Stimulated activated CD8-positive, alpha-beta memory T cell treated with anti-CD3 and anti-CD28 coated beads, Interleukin-12 subunit alpha, Interleukin-12 subunit beta, amount 100 ng/mL, for 24 hours (primary cell): Measurements from ENCODE around the gene DPP8.
"Not testable (repeated sequence)": the region's sequence is repeated elsewhere in the genome, so short reads cannot be mapped to it uniquely, and the experiment has no call there.

Source experiments
- DNase-seq: peaks from one replicate; pipeline ENCODE4 v3.0.0-alpha.2; 2020; ENCODE audit errors: extremely low read depth

The DPP8 gene

DNA sequence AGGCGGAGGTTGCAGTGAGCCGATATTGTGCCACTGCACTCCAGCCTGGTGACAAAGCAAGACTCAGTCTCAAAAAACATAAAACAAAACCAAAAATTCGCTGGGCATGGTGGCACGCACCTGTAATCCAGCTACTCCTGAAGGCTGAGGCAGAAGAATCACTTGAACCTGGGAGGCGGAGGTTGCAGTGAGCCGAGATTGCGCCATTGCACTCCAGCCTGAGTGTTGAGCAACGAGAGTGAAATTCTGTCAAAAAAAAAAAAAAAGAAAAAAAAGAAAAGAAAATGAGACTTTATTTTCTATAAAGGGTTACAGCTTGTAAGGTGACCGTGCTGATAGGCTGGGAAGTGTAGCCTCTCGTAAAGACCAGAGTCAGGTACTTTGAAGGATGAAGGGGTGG lies 6.7 kb upstream of the DPP8 start:
- no peak for DNase-seq

DNA sequence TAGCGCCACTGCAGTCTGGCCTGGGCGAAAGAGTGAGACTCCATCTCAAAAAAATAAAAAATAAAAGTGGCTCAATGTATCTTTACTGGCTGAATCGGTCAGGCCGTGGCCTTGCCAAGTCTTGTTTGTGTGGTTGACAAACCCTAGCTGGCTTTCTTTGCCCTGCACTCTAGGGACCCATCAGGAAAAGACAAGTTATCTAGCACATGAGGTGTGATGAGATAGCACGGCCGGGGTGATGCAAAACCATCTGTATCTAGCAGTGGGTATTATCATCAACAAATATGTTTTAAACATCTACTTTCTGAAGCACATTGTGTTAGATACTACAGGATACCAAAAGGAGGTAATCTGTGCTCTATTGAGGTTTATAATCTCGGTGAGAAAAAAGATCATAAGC lies 3.9 kb upstream of the DPP8 start:
- no peak for DNase-seq

DNA sequence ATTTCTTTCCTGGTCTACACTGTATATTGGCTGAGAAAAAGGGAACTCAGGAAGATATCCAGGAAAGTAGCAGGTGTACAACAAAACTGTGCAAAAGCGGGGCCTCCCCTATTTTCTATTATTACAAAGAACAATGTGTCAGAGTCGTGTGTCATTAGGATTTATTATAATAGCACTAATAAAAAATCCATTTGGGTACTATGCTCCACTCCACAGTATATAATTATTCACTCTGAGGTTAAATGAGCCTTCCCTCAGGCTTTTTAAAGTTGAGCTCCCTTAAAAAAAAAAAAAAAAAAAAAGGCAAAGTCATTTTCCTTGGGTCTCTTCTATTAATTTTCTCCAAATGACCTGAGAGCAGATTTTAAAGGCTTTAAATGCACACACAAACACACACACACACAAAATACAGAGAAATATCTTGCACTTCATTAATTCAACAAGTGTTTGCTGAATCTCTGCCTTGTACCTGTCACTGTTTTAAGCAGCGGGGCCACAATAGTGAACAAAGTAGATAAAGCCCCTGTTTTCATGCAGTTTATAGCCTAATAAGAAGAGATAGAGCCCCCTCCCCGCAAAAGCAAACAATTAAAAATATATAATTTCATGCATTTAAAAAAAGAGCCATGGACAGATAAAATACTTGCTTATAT lies 1.3 kb upstream of the DPP8 start:
- no peak for DNase-seq

DNA sequence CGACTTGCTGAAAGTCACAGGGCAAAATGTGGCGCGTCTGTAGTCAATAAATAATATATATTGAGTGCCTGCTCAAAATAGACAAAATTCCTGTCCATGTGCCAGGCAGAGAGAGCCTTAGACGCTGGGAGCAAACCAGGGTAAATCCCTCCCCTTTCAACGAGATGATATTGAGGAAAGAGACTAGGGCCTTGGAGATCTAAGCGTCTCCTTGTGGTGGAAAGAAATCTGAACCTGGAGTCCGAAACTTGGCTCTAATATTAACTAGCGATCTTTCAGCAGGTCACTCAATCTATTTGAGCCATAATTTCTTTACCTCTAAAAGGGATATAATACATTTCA lies 348 bp upstream of the DPP8 start:
- no peak for DNase-seq

DNA sequence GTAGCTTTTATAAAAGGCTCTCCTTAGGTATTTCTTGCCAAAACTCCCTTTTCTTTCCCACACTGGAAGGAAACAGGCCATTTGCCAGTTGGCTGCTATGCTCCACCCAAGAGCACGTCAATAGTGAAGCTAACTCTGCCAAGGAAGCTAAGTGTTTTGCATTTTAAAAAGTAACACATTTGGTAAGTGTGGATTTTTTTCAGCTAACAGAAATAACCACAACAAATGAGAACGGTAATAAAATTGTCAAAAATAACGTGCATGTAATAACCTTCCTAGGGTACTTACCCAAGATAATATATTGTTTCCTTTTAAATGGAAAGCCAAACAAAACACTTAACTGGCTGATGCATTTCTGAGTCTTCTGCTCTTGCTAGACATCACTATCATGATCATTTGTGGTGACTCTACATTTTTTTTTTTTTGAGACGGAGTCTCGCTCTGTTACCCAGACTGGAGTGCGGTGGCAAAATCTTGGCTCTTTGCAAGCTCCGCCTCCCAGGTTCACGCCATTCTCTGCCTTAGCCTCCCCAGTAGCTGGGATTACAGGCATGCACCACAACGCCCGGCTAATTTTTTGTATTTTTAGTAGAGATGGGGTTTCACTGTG lies 4.6 kb downstream of the DPP8 start:
- no peak for DNase-seq

DNA sequence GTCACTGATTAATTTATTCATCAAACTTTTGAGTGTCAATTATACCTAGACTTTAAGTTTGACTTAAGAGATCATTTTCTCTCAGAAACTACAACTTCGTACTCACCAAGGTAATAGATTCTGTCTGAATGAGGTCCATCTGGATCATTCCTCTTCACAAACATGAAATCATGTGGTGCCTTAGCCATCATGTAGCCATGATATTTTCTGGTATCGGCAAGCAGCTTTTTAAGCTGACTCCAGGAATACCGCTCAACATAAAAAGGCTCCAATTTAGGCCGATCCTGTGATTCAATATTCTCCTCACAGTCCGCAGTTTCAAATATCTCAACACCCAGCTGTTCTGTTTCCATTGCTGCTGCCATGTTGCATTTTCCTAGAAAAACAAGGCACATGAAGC lies 5.3 kb downstream of the DPP8 start:
- no peak for DNase-seq

DNA sequence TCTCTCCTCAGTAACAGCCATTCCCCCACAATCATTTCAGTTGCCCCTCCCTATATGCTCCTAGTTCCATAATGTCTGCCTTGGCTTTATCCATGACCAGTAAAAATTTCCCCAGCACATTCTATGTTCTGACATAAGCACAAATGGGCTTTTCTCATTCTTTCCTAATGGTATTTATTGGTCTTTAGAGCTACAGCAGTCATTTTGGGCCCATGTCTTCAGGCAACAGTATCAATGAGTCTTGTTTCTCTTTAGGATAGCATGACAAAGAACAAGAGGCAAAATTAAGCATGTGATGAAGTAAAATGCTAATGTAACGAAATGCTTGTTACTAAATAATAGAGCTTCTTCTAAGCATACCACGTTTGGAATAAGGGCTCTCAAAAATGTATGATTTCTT lies 8.2 kb downstream of the DPP8 start:
- DNase-seq = no peak

DNA sequence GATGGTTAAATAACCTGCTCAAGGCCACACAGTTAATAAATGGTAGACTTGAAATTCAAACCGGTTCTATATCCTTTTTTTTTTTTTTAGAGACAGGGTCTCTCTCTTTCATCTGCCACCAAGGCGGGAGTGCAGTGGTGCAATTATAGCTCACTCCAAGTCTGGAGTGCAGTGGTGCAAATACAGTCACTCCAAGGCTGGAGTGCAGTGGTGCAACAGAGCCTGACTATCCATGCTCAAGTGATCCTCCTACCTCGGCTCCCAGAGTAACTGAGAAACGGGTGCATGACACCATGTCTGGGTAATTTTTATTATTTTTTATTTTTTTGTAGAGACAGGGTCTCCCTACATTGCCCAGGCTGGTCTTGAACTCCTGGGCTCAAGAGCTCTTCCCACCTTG lies 23.4 kb downstream of the DPP8 start:
- no peak for DNase-seq

DNA sequence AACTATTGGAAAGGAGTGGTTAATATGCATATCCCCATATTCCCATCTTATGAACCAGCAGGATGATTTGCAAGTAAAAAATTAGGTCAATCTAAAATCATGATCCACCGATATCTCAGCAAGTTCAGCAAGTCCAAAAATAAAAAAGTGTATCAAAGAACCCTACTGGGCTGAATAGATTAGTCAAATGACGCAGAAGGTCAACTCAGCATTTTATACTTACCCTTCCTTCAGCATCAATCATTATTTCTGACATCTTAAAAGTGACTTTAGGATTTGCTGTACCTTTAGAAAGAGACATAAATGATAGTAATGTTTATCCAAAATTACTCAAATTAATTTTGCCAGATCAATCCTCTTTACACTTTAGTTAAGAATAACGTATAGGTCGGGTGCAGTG lies 32.6 kb downstream of the DPP8 start:
- no peak for DNase-seq

DNA sequence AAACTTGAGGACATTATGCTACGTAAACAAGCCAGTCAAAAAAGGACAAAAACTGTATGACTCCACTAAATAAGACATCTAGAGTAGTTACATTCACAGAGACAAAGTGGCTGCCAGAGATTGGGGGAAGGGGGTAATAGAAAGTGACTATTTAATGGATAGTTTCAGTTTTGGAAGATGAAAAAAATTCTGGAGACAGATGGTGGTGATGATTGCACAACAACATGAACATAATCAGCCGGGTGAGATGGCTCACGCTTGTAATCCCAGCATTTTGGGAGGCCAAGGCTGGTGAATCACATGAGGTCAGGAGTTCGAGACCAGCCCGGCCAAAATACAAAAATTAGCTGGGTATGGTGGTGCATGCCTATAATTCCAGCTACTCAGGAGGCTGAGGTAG lies 40.6 kb downstream of the DPP8 start:
- no peak for DNase-seq

DNA sequence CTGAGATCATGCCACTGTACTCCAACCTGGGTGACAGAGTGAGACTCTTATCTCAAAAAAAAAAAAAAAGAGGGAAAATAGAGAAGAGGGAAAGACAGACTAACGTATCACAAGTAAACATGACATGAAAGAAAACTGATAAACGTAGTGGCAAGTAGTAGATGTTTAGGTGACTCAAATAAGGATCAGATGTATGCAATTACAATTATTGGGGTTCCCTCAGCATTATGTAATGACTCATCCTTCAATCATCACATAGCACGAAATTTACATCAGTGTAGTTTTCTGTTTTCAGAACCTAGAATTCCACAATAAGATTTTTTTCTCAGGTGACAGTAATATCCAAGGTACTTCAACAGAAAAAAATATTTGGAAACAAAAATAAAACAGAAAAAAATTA lies 46.6 kb downstream of the DPP8 start:
- no peak for DNase-seq

DNA sequence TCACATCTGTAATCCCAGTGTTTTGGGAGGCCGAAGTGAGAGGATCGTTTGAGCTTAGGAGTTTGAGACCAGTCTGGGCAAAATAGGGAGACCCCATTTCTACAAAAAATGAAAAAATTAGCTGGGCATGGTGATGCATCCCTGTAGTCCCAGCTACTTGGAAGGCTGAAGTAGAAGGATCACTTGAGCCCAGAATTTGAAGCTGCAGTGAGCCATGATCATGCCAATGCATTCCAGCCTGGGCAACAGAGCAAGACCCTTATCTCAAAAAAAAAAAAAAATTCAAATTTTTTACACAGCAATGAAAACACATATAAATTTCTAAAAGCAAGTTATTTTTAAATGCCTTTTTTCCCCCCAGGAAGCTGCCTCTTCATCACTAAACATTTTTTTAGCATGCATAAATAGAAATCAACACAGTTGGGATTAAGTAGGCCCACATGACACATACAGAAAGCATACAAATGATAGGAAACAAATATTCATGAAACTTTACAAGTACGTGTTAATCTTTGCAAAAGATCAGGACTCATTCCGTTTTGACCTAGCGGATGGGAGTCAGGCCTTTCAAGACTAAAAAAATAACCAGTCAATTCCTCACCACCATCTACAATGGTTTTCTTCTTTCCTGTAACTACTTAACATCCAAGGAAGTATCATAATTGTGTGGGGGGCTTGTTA lies 49.1 kb downstream of the DPP8 start:
- DNase-seq = no peak

DNA sequence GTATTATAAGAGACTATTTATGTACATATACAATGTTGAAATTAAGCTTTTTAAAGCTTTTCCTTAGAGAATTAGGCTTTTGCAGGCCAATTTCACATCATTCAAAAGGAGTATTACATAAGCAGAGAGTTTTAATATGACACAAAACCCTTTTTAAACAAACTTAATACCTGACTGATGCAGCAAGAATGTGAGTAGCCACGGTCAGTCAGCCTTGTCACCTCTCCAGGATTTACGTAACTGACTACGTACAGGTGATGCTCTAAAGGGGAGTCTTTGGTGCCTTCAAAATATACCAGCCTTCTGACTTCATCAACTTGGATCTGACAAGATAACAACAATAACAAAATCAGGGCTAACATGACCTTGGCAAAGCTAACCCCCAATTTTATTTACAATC lies 50.6 kb downstream of the DPP8 start:
- no peak for DNase-seq

DNA sequence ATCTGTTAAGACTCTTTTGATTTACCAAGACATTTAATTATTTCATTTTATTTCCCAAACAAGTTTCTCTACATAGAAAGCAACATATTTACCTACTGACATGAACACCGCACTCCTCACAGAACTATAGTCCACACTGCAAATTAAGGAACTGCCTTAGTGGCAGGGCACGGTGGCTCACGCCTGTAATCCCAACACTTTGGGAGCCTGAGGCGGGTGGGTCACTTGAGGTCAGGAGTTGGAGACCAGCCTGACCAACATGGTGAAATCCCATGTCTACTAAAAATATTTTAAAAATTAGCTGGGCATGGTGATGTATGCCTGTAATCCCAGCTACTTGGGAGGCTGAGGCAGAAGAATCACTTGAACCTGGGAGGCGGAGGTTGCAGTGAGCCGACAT lies 54.4 kb downstream of the DPP8 start:
- DNase-seq = not testable (repeated sequence)

DNA sequence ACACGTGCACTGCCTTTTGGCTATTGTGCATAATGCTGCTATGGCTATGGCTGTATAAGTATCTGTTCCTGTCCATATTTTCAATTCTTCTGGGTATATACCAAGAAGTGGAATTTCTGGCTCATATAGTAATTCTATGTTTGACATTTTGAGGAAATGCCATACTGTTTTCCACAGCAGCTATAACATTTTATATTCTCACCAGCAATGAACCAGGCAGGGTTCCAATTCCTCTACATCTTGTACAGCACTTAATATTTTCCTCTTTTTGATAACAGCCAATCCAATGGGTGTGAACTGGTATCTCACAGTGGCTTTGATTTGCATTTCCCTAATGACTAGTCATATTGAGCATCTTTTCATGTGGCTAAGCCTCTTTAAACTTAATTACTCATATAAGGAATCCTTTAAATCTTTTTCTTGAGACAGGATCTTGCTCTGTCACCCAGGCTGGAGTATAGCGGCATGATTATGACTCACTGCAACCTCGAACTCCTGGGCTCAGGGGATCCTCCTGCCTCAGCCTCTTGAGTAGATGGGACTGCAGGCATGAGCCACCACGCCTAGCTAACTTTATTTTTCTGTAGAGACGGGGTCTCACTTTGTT lies 56.6 kb downstream of the DPP8 start:
- DNase-seq = no peak

DNA sequence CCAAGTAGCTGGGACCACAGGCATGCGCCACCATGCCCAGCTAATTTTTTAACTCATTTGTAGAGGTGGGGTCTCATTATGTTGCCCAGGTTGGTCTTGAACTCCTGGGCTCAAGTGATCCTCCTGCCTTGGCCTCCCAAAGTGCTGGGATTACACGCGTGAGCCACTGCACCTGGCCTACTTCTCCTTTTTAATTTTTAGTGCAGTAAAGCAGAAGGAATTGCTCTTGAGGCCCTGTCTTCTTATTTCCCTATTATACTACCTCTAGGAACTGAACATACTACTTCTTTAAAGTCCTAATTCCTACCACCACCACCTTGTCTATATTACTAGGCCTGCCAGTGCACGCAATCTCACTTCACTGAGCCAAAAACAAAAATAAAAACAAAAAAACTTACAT lies 62.2 kb downstream of the DPP8 start:
- not testable (repeated sequence) for DNase-seq

DNA sequence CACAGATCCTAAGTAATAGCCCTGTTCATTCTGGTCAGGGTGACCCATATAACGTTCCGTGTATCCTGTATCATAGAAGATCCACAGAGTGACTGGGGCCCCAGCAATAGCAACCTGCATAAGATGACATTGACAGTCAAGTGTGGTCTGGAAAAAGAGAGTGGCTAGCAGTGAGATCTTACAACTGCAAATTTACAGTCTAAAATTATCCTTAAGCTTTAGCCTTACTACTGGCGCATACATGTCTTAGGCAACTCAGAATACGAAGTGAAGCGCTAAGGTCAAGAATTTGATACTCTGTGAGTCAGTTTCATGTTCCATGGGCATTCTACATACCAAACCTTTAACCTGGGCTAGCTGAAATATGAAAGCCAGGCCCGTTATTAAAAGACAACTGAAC lies 65.5 kb downstream of the DPP8 start:
- no peak for DNase-seq

DNA sequence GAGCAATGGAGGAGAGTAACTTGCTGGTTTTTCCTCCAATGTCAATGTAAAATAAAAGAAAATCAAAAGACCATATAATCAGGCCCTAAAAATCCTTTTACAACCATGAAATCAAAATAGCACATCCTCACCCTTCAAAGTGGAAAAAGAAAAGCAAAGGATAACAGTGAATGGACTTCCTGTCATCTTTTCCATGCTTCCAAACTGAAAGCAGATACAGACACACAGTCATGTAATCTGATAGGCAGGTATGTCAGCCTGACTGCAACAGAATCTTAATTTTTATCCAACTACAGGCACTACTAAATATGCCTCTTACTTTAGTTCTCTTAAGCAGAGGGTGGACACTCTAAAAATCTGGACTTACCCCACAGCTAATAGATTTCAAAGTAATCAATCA lies 66.9 kb downstream of the DPP8 start:
- no peak for DNase-seq

DNA sequence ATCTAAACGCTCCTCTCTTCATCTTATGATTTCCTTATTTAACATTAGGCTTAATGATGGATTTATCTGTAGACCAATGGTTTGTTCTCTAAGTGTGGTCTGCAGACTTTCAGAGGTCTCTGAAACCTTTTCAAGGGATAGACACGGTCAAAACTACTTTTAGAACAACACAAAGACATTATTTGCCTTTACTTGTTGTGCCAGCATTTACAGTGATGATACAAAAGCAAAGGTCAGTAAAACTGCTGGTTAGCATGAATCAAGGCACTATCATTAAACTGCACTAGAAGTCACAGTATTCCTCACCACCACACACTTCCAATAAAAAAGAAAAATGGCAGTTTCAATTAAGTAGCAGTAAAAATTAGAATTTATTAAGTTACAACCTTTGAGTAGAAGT lies 70.3 kb downstream of the DPP8 start:
- DNase-seq = no peak

DNA sequence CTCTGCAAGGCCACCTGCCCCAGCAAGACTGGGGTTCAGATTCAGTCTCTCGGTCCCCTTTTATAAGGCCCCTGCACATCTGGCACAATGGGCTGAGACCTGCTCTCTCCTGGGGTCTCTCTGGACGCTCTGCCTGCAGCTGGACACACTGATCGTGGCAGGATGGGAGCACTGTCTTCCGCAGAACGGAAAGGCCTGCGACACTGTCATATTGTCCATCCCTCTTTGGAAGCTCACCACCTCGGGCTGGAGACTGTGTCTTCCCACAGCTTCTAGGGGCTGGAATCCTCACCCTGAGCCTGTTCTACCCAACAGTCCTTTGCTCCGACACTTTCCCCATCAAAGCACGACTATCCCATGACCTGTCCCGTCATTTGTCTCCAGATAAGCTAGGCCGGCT lies 83.3 kb downstream of the DPP8 start:
- no peak for DNase-seq

DNA sequence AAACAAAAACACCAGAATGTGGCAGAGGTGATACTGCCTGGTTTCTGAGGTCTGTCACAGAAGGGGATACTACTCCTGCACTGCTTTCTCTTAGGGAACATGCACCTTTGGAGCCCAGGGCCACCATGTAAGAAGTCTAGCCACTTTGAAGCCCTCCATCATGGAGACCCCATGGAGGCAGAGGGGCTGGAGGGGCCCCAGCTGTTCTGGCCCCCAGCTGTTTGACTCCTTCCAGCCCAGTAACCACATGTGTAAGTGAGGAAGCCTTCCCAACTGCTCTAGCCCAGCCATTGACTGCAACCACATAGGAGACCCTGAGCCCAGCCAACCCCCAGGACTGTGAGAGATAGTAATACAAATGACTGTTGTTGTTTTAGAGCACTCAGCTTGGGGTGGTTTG lies 85.8 kb downstream of the DPP8 start:
- no peak for DNase-seq

DNA sequence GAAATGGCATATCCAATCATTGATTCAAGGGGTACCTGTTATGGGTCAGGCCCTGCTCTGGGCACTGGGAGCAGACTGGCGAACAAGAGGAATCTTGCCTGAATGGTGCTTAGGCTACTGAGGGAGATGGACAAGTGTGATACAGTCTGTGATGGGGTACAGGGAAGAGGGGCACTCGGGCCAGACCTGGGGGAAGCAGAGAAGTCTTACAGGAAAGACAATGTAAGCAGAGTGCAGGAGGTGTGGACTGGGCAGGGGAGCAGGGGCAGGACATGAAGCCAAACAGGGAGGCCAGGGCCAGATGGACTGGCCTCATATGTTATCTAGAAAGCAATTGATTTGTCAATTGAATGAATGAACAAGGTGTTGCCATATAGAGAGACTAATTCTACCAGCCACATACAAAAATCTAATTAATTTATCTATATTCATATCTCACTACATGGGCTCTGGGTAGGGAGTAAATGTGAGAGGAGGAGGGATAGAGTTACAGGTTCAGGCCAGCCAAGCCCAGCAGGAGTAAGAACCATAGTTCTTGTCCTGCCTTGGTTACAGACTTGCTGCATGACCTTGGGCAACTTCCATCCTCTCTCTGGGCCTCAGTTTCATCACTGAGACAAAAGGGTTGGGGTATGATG lies 91.2 kb downstream of the DPP8 start:
- DNase-seq = no peak

DNA sequence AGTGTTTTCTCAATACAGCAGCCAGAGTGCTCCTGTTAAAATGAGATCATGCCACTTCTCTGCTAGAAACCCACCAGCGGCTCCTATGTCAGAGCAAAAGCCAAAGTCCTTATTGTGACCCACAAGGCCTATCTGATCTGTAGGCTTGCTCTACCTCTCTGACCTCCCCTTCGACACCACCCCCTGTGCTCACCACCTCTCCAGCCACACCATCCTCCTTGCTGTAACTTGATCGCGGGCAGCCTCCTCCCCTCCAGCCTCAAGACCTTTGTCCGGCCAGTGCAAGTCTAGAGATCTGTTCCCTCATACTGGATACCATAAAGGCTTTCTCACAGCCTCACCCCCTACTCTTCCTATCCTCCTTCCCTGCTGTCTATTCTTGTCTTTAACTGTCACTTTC lies 92.8 kb downstream of the DPP8 start:
- DNase-seq = no peak
